Thoracic aorta (tissue), 2 donors: ENCODE results near the gene NECTIN1. TPM values are rescaled to one million over a fixed set of nuclear protein-coding genes. Genes with fewer than 3 reads are reported as not detected.

Experiments
- ATAC-seq: fragments of 150-250 bp; one replicate; pipeline ENCODE4 v1.8.0; 2017; ENCODE audit warnings: low read depth; ENCODE audit not compliant: insufficient number of reproducible peaks, low FRiP score
- DNase-seq: peaks from one replicate; pipeline ENCODE4 v3.0.0-alpha.2; 2020; ENCODE audit warnings: low spot score
- H3K27ac ChIP-seq, 2 donors: fragments of 200-600 bp; sonication (generic); 1 replicate in 1 of 2; 2 replicates in 1 of 2; pipeline ENCODE4 v1.5.1; 2016; ENCODE audit warnings: mild to moderate bottlenecking in 2 of 2, moderate library complexity in 2 of 2
- H3K27me3 ChIP-seq: fragments of 200-600 bp; sonication (generic); replicated peaks from 2 replicates; pipeline ENCODE4 v1.6.0; 2016; ENCODE audit warnings: mild to moderate bottlenecking; ENCODE audit not compliant: insufficient read depth
- H3K36me3 ChIP-seq: fragments of 200-600 bp; sonication (generic); one replicate; pipeline ENCODE4 v1.5.1; 2016
- H3K4me1 ChIP-seq, 2 donors: fragments of 200-600 bp; sonication (generic); 1 replicate in 1 of 2; 2 replicates in 1 of 2; pipeline versions ENCODE4 v1.5.1 to v1.6.0; 2016; ENCODE audit warnings: low read depth in 2 of 2, mild to moderate bottlenecking in 1 of 2; ENCODE audit not compliant: control insufficient read depth in 1 of 2
- H3K4me3 ChIP-seq: fragments of 200-600 bp; sonication (generic); 2 replicates; pipeline ENCODE4 v1.5.1; 2016; ENCODE audit warnings: mild to moderate bottlenecking
- H3K9me3 ChIP-seq: fragments of 200-600 bp; sonication (generic); 2 replicates; pipeline ENCODE4 v1.5.1; 2016
- CTCF ChIP-seq: fragments of 200-600 bp; sonication (generic); IDR thresholded peaks from one replicate; pipeline ENCODE4 v1.5.1; 2019; ENCODE audit warnings: antibody characterized with exemption
- total RNA-seq, 2 donors: library from RNA; depleted of rRNA; stranded (reverse); fragments of >200 nt; gene quantifications; one replicate each; pipeline versions ENCODE4 v1.1.0 to v1.2.3, GENCODE V29; 2016

The NECTIN1 gene
- total RNA-seq, 2 donors from 2014 or later = 4.2 to 4.4 TPM

- H3K4me1 ChIP-seq = peaks cover 0 to 1% of the 10 kb centered on the region in 2 donors
- H3K4me3 ChIP-seq = no peak overlapping the region
- H3K27me3 ChIP-seq = no peaks in the 10 kb centered on the region
- H3K27ac ChIP-seq = no peak overlapping the region
- TF ChIP-seq CTCF = no peak
- DNase-seq (no peak), ATAC-seq (no peak)
- H3K9me3 ChIP-seq = no peaks in the 10 kb centered on the region
- H3K36me3 ChIP-seq = no peaks in the 10 kb centered on the region
Measured at GRCh38 chr11:119758291-119758690, 29.3 kb upstream of the NECTIN1 start.

GRCh38 chr11:119757378-119757777, 28.4 kb upstream of the NECTIN1 start:
- Histone ChIP-seq H3K27me3 (no peaks in the 10 kb centered on the region), H3K36me3 (no peaks in the 10 kb centered on the region), H3K27ac (no peak overlapping the region), H3K4me3 (no peak overlapping the region), H3K9me3 (no peaks in the 10 kb centered on the region), H3K4me1 (peaks cover 3 to 9% of the 10 kb centered on the region in 2 donors)
- DNase-seq (no peak), ATAC-seq (no peak)
- TF ChIP-seq CTCF = no peak

- TF ChIP-seq CTCF = no peak
- DNase-seq (no peak), ATAC-seq (no peak)
- Histone ChIP-seq H3K9me3 (no peaks in the 10 kb centered on the region), H3K4me1 (peaks cover 3 to 9% of the 10 kb centered on the region in 2 donors), H3K4me3 (no peak overlapping the region), H3K27ac (no peak overlapping the region), H3K27me3 (no peaks in the 10 kb centered on the region), H3K36me3 (no peaks in the 10 kb centered on the region)
Measured at GRCh38 chr11:119756169-119756865, 27.3 kb upstream of the NECTIN1 start.

GRCh38 chr11:119755356-119756071, 26.5 kb upstream of the NECTIN1 start:
- no peaks in the 10 kb centered on the region for H3K36me3 ChIP-seq
- TF ChIP-seq CTCF = no peak
- H3K27me3 ChIP-seq = no peaks in the 10 kb centered on the region
- H3K4me3 ChIP-seq = no peak overlapping the region
- no peaks in the 10 kb centered on the region for H3K9me3 ChIP-seq
- no peak for ATAC-seq
- H3K4me1 ChIP-seq = peaks cover 3 to 9% of the 10 kb centered on the region in 2 donors
- no peak overlapping the region for H3K27ac ChIP-seq
- no peak for DNase-seq

GRCh38 chr11:119754656-119755355, 25.8 kb upstream of the NECTIN1 start:
- no peak for TF ChIP-seq CTCF
- H3K27ac ChIP-seq = no peak overlapping the region
- H3K4me3 ChIP-seq = no peak overlapping the region
- peaks cover 3 to 9% of the 10 kb centered on the region in 2 donors for H3K4me1 ChIP-seq
- no peaks in the 10 kb centered on the region for H3K36me3 ChIP-seq
- no peak for DNase-seq
- no peaks in the 10 kb centered on the region for H3K27me3 ChIP-seq
- H3K9me3 ChIP-seq = no peaks in the 10 kb centered on the region
- no peak for ATAC-seq
